GM21360 (cell line): ENCODE data around the gene SOX4.

ENCODE experiments used
- ATAC-seq: cut with Tn5 transposase; IDR thresholded peaks from one replicate; pipeline ENCODE4 v1.9.1; 2021; ENCODE audit warnings: mild to moderate bottlenecking, moderate library complexity; ENCODE audit not compliant: unreplicated experiment

SOX4 gene

GRCh38 chr6:21611485-21611884 lies 17.9 kb downstream of the SOX4 start:
- no peak for ATAC-seq

GRCh38 chr6:21612067-21612745 lies 18.7 kb downstream of the SOX4 start:
- ATAC-seq, result no peak

GRCh38 chr6:21613809-21614208 lies 20.3 kb downstream of the SOX4 start:
- ATAC-seq, result no peak

- ATAC-seq, result no peak
Measured at GRCh38 chr6:21614226-21614625, 20.7 kb downstream of the SOX4 start.

- no peak for ATAC-seq
Measured at GRCh38 chr6:21615504-21615903, 22.0 kb downstream of the SOX4 start.

GRCh38 chr6:21616005-21616404 lies 22.5 kb downstream of the SOX4 start:
- no peak for ATAC-seq

GRCh38 chr6:21625642-21626041 lies 32.1 kb downstream of the SOX4 start:
- no peak for ATAC-seq

GRCh38 chr6:21626756-21627155 lies 33.2 kb downstream of the SOX4 start:
- no peak for ATAC-seq

- ATAC-seq, result no peak
Measured at GRCh38 chr6:21628160-21628559, 34.6 kb downstream of the SOX4 start.

- no peak for ATAC-seq
Measured at GRCh38 chr6:21633511-21634109, 40.1 kb downstream of the SOX4 start.

GRCh38 chr6:21634582-21634981 lies 41.0 kb downstream of the SOX4 start:
- ATAC-seq, result no peak

- no peak for ATAC-seq
Measured at GRCh38 chr6:21636876-21637275, 43.3 kb downstream of the SOX4 start.

GRCh38 chr6:21639316-21639715 lies 45.8 kb downstream of the SOX4 start:
- no peak for ATAC-seq
